Esophagus squamous epithelium (tissue), 4 donors: ENCODE data around the gene CDK6.

Source experiments
- CTCF ChIP-seq, 6 experiments: fragments of 450-650 bp in 4 of 6; fragments of 200-600 bp in 2 of 6; sonication (generic) in 2 of 6; IDR thresholded peaks; one replicate each; pipeline ENCODE4 v1.5.1; 2016 to 2019; ENCODE audit warnings: antibody characterized with exemption in 6 of 6, mild to moderate bottlenecking in 4 of 6, moderate library complexity in 4 of 6
- POLR2A ChIP-seq, 4 donors: fragments of 450-650 bp; IDR thresholded peaks; one replicate each; pipeline ENCODE4 v1.6.1; 2017; ENCODE audit warnings: antibody characterized with exemption in 4 of 4, mild to moderate bottlenecking in 4 of 4, moderate library complexity in 3 of 4

- TF ChIP-seq CTCF (IDR thresholded peaks at IDR 0.05): no peak
- no peak for TF ChIP-seq POLR2A (IDR thresholded peaks at IDR 0.05)
These were observed 1.7 kb downstream of the CDK6 start for GRCh38 chr7:92834507-92835260.
